ENCODE measurements around the gene EVA1A. TPM values are rescaled to one million over a fixed set of nuclear protein-coding genes. Genes with fewer than 3 reads are reported as not detected.

Gene EVA1A
- total RNA-seq, 1 experiment from 2014 or later = 0.68 TPM

- peaks cover 17 to 40% (median 19%) of the 10 kb centered on the region in 3 experiments for H3K36me3 Mint-ChIP-seq (ENCODE audit: insufficient read depth in 1 of 3, low read depth in 3 of 3)
- no peak overlapping the region for H2BK20ac ChIP-seq (ENCODE audit: low read depth, low read length, poor library complexity, severe bottlenecking)
- H3K27me3 ChIP-seq (ENCODE audit: insufficient read depth, low read length) = no peaks in the 10 kb centered on the region
- H3K4ac ChIP-seq (ENCODE audit: low read depth, low read length) = no peak overlapping the region
- no peak overlapping the region for H2AK5ac ChIP-seq (ENCODE audit: insufficient read length, low read length)
- H3K27me3 Mint-ChIP-seq (ENCODE audit: low read depth) = peaks cover 3% of the 10 kb centered on the region; the same call in 1 of the 2 replicates
- H2AFZ ChIP-seq (ENCODE audit: low read length) = no peak overlapping the region
- H2BK12ac ChIP-seq (ENCODE audit: insufficient read length, low read depth, low read length) = no peak overlapping the region
- no peak overlapping the region for H4K8ac ChIP-seq (replicated peaks; ENCODE audit: insufficient read length, low read depth, low read length)
- no peaks in the 10 kb centered on the region for H3K79me1 ChIP-seq (ENCODE audit: insufficient read depth, low read depth, low read length, poor library complexity, severe bottlenecking)
- H3K56ac ChIP-seq (ENCODE audit: insufficient read length, low read depth, low read length) = no peak overlapping the region
- no CpG with 5 or more reads among the region's 4 CpGs for WGBS (ENCODE audit: extremely low coverage, insufficient read length, low lambda C conversion rate)
- H3K4me1 ChIP-seq (ENCODE audit: insufficient read depth, low read length) = no peaks in the 10 kb centered on the region
- no peak overlapping the region for H3K9ac ChIP-seq (ENCODE audit: extremely low read depth, insufficient read length, low read length)
- H4K5ac ChIP-seq (ENCODE audit: insufficient read length, low read depth, low read length) = no peak overlapping the region
- H3K14ac ChIP-seq (ENCODE audit: insufficient read depth, low read length) = no peak overlapping the region
- no peaks in the 10 kb centered on the region for H4K20me1 ChIP-seq (ENCODE audit: control insufficient read depth, insufficient read depth, insufficient read length)
- H3K9me3 Mint-ChIP-seq = peaks cover 25 to 26% of the 10 kb centered on the region in 2 experiments
- H3K18ac ChIP-seq (ENCODE audit: insufficient read length, low read depth, low read length) = no peak overlapping the region
- no peaks in the 10 kb centered on the region for H3K23me2 ChIP-seq (ENCODE audit: insufficient read length, low read depth, low read length, poor library complexity, severe bottlenecking)
- H3K9me3 ChIP-seq (ENCODE audit: control insufficient read depth, low read depth, low read length) = peaks cover 8% of the 10 kb centered on the region
- H3K4me1 Mint-ChIP-seq = peaks cover 2 to 5% of the 10 kb centered on the region in 2 experiments; a peak in 3 of 4 replicates
- H2BK120ac ChIP-seq (ENCODE audit: low read depth, low read length, poor library complexity, severe bottlenecking) = no peak overlapping the region
- H2BK5ac ChIP-seq (ENCODE audit: insufficient read length, low read length) = no peak overlapping the region
- DNase-seq = no peak
- H3T11ph ChIP-seq (ENCODE audit: low read length) = no peak overlapping the region
- H4K91ac ChIP-seq (ENCODE audit: insufficient read length, low read depth, low read length) = no peak overlapping the region
- H3K23ac ChIP-seq (ENCODE audit: insufficient read length, low read depth, low read length) = no peak overlapping the region
- no peak overlapping the region for H3K4me3 Mint-ChIP-seq
- H3K27ac Mint-ChIP-seq = no peak overlapping the region
- no peak overlapping the region for H2BK15ac ChIP-seq (ENCODE audit: low read depth, low read length)
- no peak overlapping the region for H3K27ac ChIP-seq (ENCODE audit: insufficient read length, low read depth, low read length)
- H3K79me2 ChIP-seq (ENCODE audit: insufficient read depth, low read length) = no peaks in the 10 kb centered on the region
- TF ChIP-seq, protein P1, sequence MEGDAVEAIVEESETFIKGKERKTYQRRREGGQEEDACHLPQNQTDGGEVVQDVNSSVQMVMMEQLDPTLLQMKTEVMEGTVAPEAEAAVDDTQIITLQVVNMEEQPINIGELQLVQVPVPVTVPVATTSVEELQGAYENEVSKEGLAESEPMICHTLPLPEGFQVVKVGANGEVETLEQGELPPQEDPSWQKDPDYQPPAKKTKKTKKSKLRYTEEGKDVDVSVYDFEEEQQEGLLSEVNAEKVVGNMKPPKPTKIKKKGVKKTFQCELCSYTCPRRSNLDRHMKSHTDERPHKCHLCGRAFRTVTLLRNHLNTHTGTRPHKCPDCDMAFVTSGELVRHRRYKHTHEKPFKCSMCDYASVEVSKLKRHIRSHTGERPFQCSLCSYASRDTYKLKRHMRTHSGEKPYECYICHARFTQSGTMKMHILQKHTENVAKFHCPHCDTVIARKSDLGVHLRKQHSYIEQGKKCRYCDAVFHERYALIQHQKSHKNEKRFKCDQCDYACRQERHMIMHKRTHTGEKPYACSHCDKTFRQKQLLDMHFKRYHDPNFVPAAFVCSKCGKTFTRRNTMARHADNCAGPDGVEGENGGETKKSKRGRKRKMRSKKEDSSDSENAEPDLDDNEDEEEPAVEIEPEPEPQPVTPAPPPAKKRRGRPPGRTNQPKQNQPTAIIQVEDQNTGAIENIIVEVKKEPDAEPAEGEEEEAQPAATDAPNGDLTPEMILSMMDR (conservative IDR thresholded peaks at IDR 0.05) = no peak
- no peak overlapping the region for H3K4me2 ChIP-seq (ENCODE audit: insufficient read depth, insufficient read length, low read length)
Measured at GRCh38 chr2:75513616-75514170, 47.0 kb downstream of the EVA1A start.

Measured in H9 (cell line).